Cardiac fibroblast (primary cell): ENCODE results near the gene ECHDC1.
A peak's percentile ranks its signal among the peaks of the same experiment; 100 is the strongest.

Experiments used
- DNase-seq, 2 donors: peaks; one replicate each; pipeline versions ENCODE4 v3.0.0 to v3.0.0-alpha.2; 2010; ENCODE audit warnings: low read depth in 2 of 2
- H3K4me3 ChIP-seq, 2 donors: replicated peaks in 1 of 2; 1 replicate in 1 of 2; 2 replicates in 1 of 2; pipeline ENCODE4 v1.5.1; 2011; ENCODE audit warnings: low read depth in 2 of 2, low read length in 2 of 2, mild to moderate bottlenecking in 2 of 2, moderate library complexity in 1 of 2
- TF ChIP-seq, protein P1 (sequence below): IDR thresholded peaks from one replicate; pipeline ENCODE4 v1.5.1; 2011; ENCODE audit warnings: low read depth, mild to moderate bottlenecking, low read length, inconsistent platforms

ECHDC1 gene

GRCh38 chr6:127272576-127272975 is 70.8 kb downstream of the ECHDC1 start:
- TF ChIP-seq, protein P1, sequence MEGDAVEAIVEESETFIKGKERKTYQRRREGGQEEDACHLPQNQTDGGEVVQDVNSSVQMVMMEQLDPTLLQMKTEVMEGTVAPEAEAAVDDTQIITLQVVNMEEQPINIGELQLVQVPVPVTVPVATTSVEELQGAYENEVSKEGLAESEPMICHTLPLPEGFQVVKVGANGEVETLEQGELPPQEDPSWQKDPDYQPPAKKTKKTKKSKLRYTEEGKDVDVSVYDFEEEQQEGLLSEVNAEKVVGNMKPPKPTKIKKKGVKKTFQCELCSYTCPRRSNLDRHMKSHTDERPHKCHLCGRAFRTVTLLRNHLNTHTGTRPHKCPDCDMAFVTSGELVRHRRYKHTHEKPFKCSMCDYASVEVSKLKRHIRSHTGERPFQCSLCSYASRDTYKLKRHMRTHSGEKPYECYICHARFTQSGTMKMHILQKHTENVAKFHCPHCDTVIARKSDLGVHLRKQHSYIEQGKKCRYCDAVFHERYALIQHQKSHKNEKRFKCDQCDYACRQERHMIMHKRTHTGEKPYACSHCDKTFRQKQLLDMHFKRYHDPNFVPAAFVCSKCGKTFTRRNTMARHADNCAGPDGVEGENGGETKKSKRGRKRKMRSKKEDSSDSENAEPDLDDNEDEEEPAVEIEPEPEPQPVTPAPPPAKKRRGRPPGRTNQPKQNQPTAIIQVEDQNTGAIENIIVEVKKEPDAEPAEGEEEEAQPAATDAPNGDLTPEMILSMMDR: no peak
- DNase-seq: no peak
- H3K4me3 ChIP-seq: no peak overlapping the region

DNA sequence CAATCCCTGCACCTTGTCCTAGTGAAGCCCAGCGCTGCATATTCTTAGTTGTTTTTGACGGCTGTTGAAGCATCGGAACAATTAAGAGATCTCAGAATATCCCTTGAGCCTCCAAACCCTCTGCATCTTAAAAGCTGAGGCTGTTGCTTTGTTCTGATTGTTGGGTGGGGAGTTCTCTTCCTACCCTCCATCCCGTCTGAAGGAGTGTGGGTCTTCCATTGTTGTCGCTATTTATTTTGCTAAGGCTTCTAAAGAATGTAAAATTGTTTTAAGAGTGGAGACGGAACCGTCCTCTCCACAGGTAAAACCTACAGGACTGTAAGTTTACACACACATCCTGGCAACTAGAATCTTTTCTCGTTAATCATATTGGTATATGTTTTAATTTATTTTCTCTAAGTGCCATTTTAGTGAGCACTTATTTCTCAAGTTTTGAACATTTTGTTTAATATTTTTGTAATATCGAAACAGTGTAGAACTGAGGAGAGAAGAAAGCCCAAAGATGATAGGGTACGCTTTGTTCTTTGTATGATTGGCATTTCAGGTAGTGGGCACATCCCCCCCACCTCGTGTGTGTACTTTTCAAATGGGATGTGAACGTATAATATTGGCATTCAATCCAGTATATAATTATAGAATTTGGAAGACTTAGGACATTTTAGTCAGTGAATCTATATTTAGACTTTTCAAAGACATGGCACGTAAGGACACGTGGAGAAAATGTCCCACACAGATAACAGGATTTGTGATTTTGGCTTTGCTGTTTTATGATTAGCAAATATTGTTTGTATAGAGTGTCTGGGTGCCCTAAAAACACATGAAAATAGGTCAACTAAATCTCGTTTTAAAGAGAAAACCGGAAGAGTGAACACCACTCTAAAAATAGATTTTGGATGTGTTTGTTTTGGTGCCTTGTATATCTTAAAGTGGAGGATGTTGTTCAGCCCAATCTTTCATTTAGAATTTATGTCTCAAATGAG is 75.5 kb downstream of the ECHDC1 start:
- peak overlapping the region; percentile 81 to 96 for H3K4me3 ChIP-seq
- TF ChIP-seq, protein P1: no peak
- peak in 1 of 2 donors; percentile 30 for DNase-seq

- TF ChIP-seq, protein P1: no peak
- peak overlapping the region; percentile 81 to 96 for H3K4me3 ChIP-seq
- DNase-seq: peak; percentile 59 to 60
Measured at GRCh38 chr6:127266892-127267645, 76.3 kb downstream of the ECHDC1 start.

GRCh38 chr6:127266178-127266891 is 77.1 kb downstream of the ECHDC1 start, which contains the start of gene RNF146:
TSS of gene RNF146 (plus strand) at chr6:127266864. CDS start at chr6:127280339, 13,475 bp downstream.
- TF ChIP-seq, protein P1: peak; percentile 72
- DNase-seq: peak; percentile 89 to 91
- peak within 1 kb of the TSS; percentile 81 to 96 for H3K4me3 ChIP-seq

DNA sequence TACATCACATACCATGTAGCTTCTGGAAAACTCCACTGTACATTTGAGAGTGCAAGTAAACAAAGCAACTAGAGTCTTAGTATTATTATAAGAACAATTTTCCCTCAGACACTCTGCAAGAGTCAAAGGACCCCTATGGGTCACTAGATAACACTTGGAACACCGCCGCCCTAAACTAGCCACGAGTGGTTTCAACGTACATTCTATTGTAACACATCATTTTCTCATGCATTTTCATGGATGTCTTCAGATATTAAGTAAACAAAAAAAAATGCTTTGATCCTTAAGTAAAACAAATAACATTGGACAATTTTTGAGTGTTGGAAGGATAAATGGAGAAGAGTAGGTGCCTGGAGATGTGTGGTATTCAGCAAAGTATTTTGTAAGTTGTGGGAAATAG is 79.9 kb downstream of the ECHDC1 start:
- TF ChIP-seq, protein P1: no peak
- no peak for DNase-seq
- no peak overlapping the region for H3K4me3 ChIP-seq

GRCh38 chr6:127262896-127263295 is 80.5 kb downstream of the ECHDC1 start:
- no peak for DNase-seq
- TF ChIP-seq, protein P1: no peak
- H3K4me3 ChIP-seq: no peak overlapping the region
